Pulmonary artery endothelial cell (primary cell): Measurements from ENCODE around the gene SNTG2. TPM values are rescaled to one million over a fixed set of nuclear protein-coding genes. Genes with fewer than 3 reads are reported as not detected.

Experiments used
- DNase-seq: peaks from one replicate; pipeline ENCODE4 v3.0.0-alpha.2; 2011; ENCODE audit warnings: low read depth, low spot score
- total RNA-seq: library from RNA; depleted of rRNA; stranded (reverse); fragments of >200 nt; gene quantifications from 2 replicates; pipeline ENCODE4 v1.2.3, GENCODE V29; 2014

Gene SNTG2
- total RNA-seq, 1 donor from 2014 or later: not detected

DNA sequence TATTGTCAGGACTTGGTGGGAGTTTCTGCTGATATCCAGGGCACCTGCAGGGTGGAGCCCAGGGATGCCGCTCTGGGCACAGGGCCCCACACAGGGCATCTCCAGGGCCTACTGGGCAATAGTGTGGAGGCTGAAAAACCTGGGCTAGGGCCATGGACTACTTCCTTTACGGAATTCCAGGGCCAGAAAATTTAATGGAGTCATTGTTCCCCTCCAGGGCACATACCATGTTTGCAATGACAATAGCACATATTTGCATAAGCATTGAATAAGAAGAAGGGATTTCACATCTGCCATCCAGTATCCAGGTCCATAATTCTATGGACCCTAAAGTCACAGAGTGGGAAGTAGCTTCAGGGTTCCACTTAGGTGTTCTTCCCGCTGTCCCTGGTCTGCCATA, 358.9 kb downstream of the SNTG2 start:
- DNase-seq: no peak

- no peak for DNase-seq
Measured at GRCh38 chr2:1310202-1310601, 359.6 kb downstream of the SNTG2 start.

GRCh38 chr2:1310866-1311265, 360.2 kb downstream of the SNTG2 start:
- DNase-seq: no peak

GRCh38 chr2:1313240-1313924, 362.7 kb downstream of the SNTG2 start:
- DNase-seq: no peak

DNA sequence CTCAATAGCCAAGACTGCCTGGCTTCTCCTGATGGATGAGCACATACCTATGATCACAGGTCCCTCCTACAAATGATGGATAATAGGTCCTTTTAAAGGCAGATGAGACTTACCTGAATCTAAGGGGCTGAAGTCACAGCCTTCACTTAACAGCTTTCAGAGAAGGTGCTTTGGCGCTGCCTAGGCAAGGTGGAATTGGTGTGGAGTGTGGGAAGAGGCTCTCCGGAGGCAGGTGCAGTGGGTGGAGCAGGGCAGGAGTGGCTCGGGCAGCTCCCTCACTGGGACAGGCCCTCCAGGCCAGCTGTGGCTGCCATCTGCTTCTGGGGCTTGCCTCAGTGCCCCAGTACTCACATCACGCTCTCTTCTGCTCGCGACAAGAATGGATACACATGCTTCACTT, 363.6 kb downstream of the SNTG2 start:
- DNase-seq: no peak

GRCh38 chr2:1318366-1319009, 367.8 kb downstream of the SNTG2 start:
- no peak for DNase-seq

GRCh38 chr2:1319393-1319792, 368.7 kb downstream of the SNTG2 start:
- DNase-seq: no peak

DNA sequence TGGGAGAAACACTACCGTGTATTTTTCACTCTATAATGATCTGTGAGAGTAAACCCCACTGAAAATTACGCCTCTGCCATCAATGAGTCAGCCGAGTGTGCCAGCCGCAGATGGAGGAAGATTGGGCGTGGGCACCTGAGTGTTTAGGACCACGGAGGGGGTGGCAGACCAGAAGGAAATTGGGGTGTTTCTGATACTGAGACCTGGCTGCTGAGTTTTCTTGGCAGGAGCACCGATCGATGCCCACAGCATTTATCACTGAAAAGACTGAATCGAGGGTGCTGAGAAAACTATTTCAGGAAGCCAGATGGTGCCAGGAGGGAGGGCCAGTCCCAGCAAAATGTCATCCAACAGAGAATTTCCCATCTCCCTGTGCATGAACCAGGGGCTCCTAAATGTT, 370.7 kb downstream of the SNTG2 start:
- DNase-seq: no peak

- DNase-seq: no peak
Measured at GRCh38 chr2:1324884-1325283, 374.2 kb downstream of the SNTG2 start.

GRCh38 chr2:1328684-1329083, 378.0 kb downstream of the SNTG2 start:
- no peak for DNase-seq

- no peak for DNase-seq
Measured at GRCh38 chr2:1339388-1340140, 388.9 kb downstream of the SNTG2 start.

DNA sequence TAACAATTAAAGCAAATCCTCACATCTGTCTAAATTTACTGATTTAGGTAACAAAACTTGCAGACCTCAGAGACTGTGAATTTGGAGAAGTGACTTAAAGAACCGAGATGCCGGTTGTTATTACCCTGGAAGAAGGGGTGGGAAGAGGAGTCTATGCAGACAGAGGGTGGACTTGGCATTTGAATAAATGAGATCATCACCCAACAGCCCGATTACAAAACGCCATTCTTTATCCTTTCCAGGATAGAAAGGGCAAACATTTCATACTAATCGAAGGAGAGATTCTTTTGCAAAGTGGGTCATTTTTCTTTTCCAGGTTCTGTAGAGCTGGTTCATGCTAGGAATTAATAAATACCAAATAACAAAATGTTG, 389.5 kb downstream of the SNTG2 start:
- no peak for DNase-seq

DNA sequence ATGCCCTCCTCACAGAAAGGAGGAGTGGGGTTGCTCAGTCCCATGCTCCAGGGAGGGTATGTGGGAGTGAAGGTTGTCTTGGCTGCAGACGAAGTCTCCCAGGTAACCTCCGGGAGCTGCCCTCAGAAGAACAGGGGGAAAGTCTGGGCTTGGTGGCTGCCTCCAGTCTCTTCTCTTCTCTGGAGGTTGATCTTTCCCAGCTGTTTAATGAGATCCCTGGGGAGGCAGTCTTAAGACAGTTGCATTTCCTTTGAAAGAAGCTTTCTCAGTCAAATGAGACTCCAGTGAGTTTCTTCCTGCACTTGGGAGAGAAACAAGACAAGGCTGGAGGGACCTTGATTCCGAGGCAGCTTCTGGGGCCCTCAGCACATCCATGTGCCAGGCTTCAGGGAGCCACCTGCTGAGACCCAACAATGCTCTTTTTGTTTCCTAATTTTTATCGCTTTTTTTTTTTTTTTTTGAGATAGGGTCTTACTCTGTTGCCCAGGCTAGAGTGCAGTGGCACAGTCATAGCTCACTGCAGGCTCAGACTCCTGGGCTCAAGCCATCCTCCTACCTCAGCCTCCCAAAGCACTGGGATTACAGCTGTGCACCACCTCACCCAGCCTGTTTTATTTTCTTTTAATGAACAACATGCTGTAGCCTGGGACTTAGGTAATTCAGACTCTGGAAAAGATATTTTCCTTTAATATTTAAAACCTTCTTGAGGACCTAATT, 390.9 kb downstream of the SNTG2 start:
- no peak for DNase-seq

DNA sequence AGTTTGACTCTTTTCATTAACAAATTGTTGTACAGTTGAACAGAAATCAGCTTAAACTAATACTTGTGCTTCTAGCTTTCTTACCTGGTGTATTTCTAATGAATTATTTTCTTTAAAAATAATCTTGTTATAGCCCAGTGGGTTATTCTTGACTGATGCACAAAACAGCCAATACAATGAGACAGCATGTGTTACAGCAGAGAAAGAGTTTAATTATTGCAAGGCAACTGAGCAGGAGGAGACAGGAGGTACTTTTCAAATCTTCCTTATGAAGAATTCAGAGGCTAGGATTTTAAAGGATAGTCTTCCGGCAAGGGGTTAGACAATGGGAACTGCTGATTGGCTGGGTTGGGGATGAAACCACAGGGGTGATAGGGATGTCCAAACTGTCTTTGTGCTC, 398.1 kb downstream of the SNTG2 start:
- no peak for DNase-seq

DNA sequence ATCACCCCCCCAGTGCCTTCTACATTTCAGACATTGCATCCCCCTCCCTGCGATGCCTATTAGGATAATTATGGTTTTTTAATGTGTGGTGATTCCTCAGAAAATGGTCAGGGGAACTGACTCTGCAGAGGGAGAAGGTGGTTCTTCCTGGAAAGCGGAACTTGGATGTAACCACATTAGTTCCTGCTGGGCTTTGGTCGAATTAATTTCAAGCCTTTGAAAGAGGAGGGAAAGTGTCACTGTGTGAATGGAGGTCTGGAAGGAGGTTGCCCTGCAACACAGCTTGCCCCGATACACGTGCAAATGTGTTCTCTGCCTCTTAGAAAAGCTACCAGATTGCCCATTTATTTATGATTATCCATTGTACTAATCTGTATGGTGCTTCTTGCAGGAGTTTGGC, 399.5 kb downstream of the SNTG2 start:
- DNase-seq: no peak

DNA sequence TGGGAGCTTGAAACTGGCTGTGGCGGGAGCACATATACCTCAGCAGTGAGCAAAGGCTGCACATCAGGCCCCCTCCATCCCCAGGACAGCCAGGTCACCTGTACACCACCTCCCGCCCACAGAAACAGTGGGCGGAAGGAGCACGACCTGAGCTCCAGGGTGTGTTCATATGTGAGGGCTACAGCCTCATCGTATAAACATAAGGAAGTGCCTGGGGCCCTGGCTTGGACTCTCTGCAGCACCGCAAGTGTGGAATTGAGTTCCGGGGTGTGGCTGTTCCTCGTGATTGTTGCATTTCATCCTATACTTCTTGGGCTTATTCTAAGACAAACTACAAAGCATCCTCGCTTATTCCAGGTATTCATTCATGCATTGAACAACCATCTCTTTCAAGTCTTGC, 402.5 kb downstream of the SNTG2 start:
- DNase-seq: no peak

- no peak for DNase-seq
Measured at GRCh38 chr2:1353543-1353942, 402.9 kb downstream of the SNTG2 start.

GRCh38 chr2:1360144-1360543, 409.5 kb downstream of the SNTG2 start:
- no peak for DNase-seq

DNA sequence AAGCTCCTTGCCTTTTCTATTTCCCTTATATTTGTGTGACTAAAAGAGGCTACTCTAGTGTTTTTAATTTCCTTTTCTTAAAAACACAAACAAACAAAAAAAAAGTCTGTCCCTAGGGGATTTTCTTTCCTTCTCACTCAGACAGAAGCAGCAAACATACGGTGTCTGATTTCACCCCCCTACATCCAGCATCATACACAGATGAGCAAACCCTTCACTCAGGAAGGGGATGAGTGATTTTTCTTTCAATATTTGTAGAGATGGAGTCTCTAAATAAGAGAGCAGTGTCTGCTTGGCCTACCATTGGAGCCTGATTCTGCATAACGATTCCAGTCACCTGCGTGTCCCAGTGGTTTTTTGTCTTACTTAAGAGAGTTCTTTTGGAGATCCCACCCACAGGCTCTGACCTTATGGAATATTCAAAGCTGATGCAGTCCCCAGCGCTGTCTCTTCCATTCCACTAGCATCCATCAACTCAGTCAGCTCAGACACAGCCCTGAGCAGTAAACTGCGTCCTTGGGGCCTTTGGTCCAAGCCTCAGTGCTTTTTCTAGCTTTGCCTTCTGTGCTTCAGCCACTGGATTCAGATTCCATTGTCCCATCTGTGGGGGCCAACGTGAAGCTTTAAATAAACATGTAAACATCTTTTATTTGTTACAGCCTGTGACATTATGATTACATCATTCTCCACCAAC, 410.1 kb downstream of the SNTG2 start:
- no peak for DNase-seq

- DNase-seq: no peak
Measured at GRCh38 chr2:1363367-1363766, 412.7 kb downstream of the SNTG2 start.

DNA sequence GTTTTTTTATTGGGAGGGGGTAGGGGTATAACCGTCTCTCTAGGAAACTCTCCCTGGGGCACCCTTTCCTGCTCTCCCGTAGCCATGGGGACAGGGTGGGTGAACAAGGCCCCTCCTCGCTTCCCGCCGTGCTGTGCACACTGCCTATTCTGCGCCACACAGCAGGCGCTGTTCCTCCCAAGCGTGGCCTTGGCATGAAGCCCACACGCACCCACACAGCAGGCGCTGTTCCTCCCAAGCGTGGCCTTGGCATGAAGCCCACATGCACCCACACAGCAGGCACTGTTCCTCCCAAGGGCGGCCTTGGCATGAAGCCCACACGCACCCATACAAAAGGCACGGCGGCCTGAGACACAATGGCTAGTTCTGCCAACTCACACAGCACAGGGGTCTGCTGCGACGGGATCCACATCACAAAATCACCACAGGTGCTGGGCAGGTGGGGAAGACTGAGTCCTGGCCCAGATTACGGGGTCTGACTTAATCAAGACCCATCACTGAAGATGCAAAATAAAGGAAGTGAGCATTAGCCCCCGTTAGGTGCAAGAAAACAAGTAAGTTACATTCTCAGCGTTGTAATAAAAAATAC, 416.0 kb downstream of the SNTG2 start:
- no peak for DNase-seq
